SHP77 (cell line): ENCODE data around the gene MEP1B.
"Not testable (repeated sequence)": the region's sequence is repeated elsewhere in the genome, so short reads cannot be mapped to it uniquely, and the experiment has no call there.

Source experiments
- DNase-seq, 2 experiments: peaks; one replicate each; lab custom pipeline; 2025; lab: John Stamatoyannopoulos, UW

The MEP1B gene

DNA sequence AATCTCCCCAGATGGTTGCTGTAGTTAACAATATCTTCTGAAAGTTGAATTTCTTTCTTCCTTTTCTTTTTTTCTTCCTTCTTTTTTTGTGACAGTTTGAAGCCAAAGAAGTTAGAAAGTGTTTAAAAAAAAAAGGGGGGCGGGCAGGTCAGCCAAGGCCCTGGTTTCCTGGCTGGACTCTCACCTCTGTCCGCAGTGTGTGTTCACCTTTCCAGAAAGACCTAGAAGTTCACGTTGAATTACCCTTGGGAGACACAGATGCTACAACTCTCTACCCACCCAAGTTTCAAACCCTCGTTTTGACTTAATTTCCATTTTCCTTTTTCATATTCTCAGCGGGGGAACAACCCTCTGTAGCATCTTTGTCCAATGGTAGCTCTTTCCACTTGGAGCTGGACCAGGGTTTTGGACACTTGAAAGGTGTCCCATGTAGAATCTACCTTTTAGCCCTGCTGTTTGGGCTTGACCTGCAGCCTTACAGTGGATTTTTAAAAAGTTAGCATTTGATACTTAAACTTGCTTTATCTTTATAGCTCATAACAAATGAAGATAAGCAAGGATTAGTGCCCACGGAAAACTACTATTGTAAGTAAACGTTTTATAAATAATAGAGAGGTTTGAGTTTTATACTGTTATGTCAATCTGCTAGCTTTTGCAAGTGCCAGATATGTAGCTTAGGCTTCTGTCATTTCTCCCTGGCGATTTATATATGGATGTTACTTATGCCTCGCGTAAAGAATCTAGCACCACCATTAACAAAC lies 20.0 kb downstream of the MEP1B start:
- no peak for DNase-seq

DNA sequence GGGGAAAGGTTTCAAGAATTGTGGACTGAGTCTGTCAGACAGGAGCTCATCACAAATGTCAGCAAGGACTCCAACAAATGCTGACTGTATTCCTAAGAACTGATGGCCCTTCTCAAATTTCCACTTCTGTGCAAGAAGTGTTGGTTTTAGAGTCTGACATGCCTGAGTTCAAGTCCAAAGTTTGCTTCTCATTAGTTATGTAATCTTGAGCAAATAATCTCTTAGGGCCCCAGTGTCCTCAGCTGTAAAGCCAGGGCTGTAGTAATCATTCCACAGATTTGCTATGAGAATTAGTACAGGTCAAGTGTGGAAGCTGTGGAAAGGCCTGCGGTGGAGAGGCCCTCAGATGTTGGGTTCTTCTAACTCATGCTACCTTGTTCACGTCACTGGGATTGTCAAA lies 23.9 kb downstream of the MEP1B start:
- peak in 1 of 2 experiments; percentile 20 for DNase-seq

DNA sequence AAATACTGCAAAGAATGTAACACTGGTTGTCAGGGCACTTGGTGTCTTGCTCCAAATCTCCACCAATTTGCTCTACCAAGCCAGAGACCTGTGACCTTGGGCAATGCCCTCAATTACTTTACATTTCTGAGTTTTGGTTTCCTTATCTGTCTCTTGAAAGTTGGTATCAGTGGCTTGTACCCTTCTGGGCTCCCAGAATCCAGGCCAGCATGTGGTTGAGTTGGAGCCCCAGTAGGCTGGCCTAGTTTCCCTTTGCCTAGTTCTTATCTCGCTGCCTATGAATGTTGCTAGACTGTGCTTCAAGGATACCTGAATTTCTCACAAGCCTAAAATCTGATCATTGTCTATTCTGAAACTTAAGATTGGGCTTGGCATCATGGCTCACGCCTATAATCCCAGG lies 26.6 kb downstream of the MEP1B start:
- no peak for DNase-seq

DNA sequence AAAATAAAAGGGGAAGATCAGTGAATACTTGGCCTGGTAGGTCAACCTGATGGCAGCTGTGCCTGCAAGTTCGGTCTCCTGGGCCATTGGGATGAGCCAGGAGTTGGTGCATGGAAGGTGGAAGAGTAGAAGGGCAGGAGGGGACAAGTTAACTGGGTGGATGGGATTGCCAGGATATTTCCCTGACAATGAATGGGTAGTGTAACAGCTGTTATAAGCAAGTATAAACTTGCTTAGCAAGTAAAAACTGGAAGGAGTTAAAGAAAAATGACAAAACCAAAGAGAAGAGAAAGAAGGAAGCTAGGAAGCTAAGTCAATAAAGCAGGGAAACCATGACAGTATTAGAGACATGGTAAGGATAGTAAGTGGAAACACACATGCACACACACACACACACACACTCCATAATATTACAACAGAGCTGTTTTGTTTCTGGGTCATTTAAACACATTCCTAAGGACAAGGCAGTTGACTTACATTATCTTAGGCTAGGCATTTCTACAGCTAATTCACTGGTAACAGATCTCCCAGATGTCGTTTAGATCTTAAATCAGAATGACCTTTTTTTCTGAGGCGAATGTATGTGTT lies 29.7 kb downstream of the MEP1B start:
- DNase-seq: no peak

DNA sequence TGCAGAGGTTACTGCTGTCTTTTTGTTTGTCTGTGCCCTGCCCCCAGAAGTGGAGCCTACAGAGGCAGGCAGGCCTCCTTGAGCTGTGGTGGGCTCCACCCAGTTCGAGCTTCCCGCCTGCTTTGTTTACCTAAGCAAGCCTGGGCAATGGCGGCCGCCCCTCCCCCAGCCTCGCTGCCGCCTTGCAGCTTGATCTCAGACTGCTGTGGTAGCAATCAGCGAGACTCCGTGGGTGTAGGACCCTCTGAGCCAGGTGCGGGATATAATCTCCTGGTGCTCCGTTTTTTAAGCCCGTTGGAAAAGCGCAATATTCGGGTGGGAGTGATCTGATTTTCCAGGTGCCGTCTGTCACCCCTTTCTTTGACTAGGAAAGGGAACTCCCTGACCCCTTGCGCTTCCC lies 43.5 kb downstream of the MEP1B start:
- DNase-seq: not testable (repeated sequence)

DNA sequence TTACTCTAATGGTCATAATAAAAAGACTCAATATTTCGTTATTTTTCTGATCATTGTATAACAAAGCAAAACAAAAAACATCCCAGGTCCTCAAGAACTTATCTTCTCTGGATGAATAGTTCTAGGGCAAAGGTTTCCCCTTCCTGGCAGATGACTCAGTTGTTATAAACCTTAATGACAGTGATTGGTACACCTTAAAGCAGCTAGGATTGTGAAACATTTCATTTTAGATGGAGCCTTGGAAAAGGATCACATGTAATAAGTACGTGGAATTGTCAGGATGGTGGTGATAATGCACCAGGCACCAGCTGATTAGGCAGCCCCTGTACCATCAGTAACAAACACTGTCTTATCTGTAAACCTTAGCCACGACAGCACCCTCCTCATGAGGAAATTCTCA lies 47.2 kb downstream of the MEP1B start:
- DNase-seq: no peak

DNA sequence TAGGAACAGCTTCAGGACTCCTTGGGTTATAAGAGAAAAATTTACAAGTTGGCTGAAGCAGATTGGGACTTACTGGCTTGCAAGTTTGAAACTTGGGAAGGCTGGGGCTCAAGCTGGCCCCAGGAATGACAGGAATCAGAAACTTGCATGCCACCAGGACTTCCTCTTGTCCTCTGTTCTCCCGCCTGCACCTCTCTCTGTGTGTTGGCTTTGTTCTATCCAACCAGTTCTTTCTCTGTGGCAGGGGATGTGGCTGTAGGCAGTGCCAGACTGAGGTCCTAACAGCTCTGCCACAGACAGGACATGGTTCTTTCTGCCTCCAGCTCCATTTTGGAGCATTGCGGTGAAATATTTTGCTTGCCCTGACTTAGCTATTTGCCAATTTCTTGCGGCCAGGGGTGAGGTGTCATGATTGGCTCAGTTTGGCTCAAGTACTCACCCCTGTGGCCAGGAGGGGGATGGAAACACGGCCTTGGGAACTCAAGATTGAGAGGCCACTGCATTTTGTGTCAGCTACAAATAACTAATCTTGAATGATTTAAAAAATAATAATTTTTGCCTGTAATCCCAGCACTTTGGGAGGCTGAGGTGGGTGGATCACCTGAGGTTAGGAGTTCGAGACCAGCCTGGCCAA lies 48.9 kb downstream of the MEP1B start:
- DNase-seq: no peak

DNA sequence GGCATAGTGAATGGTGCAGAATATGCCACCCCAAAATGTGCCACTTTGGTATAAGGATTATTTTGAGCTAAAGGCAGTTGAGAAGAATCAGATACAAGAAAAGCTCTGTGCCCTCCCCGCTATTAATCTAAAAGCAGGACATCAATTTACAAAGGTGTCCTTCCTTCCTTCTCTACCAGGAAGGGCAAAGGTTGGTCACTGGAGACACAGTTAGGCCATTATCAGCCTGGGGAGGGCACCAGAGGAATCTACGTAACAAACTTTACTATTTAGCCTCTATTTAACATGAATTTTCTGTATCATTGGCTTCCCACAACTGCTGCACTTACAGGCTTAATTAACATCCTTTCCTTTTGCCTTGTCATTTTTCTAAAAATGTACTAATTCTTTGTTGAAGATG lies 52.6 kb downstream of the MEP1B start:
- DNase-seq: no peak

DNA sequence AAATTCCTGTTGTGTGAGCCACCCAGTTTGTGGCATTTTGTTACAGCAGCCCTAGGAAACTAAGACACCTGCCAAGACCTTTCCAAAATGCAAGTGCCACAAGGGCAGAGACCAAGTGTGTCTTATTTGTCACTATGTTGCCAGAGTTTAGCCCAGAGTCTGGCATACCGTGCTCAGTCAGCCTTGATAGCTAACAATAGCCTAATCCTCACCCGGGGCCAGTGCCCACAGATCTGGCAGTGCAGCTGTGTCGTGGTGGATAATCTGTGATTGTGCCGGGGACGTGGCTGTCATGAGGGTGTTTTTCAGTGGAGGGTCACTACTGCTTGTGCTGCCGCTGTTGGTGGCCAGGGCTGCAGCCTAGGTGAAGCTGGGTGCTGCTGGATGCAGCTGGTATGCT lies 53.5 kb downstream of the MEP1B start:
- no peak for DNase-seq

DNA sequence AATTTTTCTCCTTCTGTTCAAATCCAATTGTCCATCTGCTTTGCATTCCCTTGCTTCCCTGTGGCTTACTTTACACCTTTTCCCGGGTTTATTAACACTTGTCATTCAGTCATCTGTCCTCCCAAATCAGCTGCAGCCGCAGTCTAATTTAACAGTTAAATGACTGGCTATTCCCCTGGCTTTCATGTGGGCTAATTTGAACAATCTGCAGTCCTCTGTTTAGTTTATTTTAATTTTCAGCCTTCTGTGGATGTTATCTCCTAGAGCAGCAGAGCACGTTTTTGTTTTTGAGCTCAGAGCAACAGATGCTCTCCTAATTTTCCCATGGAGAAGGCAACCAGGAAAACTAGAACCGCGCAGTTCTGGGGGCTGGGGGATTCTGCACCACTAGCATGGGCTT lies 55.0 kb downstream of the MEP1B start:
- no peak for DNase-seq

DNA sequence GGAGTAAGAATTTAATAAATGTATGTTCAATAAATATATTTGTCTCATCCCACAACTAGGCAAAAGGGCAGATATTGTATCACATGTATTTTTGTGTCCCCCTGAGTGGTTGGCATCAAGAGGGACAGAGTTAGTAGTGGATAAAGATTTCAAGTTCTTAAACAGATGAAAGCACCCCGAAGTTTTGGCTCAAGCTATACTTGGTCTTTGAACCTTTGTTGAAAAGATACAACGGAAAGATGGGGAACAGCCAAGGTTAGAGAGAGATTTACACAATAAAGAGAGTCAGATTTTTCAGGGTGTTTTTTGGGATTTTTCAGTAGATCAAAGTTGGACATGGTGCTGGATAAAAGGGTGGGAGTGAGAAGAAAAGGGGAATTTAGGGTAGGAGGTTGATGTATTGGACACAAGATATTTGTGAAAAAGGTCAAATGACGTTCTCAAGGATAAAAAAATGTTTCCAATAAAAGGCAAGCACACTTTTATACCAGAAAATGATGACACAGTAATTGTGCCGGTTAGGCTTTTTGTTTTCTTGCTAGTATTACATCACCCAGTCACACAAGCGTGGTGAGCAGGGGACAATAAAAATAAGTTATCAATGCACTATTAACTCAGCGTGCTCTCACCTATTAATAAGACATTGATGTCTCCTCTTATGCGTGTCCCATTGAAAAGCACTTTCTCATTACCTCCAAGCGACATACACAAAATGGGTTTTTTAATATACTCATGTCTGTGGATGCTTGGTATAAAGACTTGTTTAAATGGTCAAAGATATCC lies 59.5 kb downstream of the MEP1B start:
- DNase-seq: no peak

DNA sequence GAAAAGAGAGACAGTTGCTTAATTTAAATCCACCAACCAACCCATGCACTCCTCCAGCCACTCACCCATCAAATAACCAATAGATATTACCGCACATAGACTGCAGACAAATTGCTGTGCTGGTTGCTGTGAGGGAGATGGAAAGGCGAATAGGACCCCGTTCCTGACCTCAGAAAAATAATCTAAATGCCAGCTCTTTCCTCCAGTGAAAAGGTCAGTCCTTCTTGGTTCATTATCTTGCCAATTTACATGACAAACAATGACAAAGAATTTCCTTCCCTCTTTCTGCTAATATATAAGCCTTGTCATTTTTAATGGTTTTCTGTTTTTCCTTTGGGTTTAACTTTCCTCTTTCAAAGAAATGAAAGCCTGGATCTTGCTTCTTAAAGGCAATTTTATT lies 61.6 kb downstream of the MEP1B start:
- DNase-seq: no peak

DNA sequence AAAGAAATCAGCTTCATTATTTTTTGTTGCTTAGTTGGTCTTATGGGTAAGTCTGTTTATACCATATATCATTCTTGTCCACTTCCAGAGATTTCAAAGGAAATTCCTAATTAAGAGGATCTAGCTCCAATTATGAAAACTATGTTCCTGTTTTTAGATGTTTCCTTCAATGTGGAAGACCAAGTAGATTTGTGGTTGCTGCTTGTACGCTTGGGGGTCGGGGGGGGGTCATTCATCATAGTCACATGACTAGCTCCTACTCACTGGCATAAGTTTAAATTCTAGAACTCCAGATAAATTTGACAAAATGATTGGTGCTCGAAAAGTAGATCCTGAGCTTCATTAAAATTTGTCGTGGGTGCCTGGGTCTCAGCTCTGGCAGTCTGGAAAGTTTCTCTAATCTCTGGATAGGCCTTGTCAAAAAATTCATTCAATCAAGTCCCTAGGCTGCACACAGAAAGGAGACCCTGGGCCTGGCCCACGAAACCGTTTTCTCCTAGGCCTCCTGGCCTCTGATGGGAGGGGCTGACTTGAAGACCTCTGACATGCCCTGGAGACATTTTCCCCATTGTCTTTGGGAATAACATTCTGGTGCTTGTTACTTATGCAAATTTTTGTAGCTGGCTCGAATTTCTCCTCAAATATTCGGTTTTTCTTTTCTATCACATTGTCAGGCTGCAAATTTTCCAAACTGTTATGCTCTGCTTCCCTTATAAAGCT lies 62.5 kb downstream of the MEP1B start:
- DNase-seq: no peak

DNA sequence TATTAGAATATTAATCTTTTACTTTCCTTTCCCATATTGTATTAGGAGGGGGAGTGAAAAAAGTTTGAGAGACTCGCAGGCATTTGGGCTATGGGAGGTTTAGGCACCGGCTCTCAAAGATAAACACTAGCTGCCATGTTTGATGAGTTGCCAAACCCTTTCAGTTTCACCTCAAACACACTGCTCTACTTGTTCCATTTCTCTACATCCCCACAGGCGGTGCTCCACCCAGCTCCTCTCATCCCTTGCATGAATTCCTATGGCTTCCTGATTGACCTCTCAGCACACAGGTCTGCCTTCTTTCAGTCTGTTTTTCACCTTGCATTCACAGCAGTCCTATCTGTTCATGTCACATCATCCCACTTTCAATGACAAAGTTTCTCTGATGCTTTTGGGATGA lies 65.7 kb downstream of the MEP1B start:
- DNase-seq: no peak

DNA sequence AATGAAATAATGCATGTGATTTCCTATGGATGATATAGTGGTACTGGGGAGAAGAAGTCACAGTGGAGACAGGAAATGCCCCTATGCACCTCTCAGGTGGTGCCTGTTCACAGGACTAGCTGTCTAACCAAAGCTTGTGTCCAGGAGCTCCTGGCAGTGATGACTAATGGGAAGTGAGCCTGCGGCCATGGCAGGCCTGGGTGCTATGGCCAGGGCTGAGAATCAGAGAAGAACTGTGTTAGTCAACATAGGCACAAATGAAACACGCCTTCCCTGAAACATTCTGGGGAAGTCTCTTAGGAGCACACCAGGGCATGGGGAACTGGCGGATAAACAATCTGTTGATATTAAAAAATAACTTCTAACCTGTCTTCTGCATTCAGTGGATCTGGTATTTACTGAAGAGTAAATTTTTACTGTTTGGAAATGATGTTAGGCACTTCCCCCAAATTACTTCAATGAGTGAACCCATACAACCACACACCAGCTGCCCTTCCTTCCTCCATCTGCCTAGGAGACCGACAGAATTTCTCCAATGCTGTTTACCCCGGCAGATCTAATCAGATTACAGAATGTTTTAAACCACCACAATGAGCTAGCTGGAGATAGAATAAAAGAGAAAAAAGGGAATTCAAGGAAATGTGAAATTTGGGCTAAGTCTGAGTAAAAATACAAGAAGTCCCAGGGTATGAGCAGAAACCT lies 67.4 kb downstream of the MEP1B start:
- DNase-seq: no peak

DNA sequence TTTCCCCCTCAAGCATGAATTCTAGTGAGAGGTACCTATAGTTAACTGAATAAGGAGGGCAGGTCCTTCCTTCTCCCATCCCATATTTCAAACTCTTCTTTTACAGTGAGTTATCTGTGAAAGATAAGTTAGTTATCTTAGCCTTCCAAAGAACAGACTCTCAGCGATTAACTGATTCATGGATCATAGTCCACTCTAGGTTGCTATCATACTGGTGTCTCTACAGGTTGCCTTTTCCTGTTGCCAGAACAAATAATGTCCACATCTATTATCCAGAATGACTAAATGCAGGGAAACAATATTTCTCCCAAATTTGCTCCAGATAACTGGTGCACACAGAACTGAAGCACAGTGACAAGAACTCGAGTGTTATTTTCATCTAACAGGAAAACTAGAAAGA lies 68.3 kb downstream of the MEP1B start:
- no peak for DNase-seq

DNA sequence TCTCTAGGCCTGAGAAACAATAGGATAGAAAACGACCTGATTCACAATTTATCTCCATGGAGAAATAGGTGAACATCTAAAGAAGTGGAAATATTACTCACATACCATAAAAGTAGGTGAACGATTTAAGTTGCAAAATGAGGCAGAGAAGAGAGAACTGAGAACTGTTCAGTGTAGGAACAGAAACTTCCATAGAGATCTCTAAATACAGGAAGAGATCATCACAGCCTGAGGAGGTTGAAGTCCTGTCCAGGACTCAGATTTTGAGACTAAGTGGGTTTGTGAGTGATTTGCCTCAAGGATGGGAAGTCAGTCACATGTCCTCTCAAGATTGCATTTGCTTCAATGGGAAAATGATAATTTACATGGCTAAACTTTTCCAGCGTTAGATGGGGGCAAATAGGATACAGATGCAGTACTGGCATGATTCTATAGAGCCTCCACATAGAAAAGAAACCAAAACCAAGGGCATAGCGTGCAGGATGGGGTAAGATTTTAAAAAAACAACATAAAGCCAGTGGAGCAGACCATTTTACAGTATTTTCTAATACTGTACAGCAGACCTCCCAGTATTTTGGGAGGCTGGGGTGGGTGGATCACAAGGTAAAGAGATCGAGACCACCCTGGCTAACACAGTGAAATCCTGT lies 68.8 kb downstream of the MEP1B start:
- no peak for DNase-seq

DNA sequence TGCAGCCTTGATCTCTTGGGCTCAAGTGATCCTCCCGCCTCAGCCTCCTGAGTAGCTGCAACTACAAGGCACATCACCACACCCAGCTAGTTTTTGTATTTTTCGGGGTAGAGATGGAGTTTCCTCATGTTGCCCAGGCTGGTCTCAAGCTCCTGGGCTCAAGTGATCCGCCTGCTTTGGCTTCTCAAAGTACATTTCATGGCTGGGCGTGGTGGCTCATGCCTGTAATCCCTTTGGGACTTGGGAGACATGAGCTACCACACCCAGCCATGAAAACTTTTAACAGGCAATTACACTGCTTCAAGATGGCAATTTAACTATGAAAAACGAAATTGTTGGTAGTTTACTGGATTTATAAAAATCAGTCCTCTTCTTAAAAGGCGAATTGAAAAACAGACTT lies 69.7 kb downstream of the MEP1B start:
- DNase-seq: no peak

DNA sequence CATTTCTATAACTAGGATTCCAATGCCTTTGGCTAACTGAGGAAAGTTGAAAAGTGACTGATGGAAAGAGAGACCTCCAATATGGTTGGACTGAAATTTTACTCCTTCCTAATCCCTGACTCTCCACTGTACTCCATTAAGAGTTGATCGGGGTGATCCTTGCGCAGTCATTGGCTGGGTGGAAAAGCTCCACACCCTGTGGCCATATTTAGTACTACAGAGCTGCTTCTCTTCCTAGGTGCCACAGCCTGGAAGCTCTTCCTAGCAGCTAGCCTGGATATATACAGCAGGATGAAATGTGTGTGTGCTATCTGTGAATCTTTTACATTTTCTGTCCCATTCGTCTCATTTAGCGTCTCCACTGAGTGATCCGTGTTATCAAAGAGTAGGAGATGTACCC lies 71.2 kb downstream of the MEP1B start:
- no peak for DNase-seq

DNA sequence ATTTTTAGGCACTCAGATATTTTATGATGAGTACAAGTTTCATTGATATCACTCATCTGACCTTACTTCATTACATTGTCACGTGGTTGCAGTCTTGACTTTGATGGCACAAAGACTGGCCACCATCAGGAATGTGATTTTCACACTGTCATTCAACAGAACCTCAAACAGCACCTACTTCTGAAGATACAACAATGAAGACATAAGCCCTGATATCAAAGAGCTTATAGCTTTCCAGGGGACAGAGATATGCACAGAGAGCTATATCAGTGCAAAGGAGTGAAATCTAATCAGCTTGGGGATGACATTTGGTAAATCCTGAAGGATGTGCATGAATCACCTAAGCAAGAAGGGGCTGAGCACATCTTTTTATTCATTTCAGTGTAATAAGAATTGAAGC lies 72.3 kb downstream of the MEP1B start:
- DNase-seq: no peak

DNA sequence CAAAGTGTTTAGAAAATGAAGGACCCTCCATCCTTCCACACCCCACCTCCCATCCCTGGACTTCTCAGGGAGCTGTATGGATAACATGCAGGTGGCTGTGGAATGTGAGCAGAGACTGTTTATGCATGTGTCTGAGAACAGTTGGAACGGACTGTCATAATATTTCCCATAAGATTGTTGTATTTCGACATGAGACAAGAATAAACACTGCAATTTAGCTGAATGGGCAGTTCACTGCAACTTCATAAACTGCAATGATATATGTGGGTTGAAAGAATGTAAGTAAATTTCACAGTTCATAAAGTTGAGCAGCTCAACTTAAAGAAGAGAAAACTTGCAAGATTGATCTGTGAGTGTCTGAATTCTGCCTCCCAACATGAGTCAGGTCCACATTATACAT lies 74.6 kb downstream of the MEP1B start:
- DNase-seq: no peak
